Activated CD8-positive, alpha-beta T cell treated with anti-CD3 and anti-CD28 coated beads for 36 hours (primary cell): ENCODE data around the gene NEU4. TPM values are rescaled to one million over a fixed set of nuclear protein-coding genes. Genes with fewer than 3 reads are reported as not detected.

ENCODE experiments used
- ATAC-seq: fragments of 200-7000 bp; cut with Tn5 transposase; one replicate; pipeline ENCODE4 v1.10.0; 2021; ENCODE audit warnings: mild to moderate bottlenecking, moderate library complexity
- CTCF ChIA-PET: fragments of 350-600 bp; sonication (Branson Sonifier 250); formaldehyde crosslinking; loops from one replicate; lab custom pipeline; 2021; ENCODE audit warnings: antibody characterized with exemption; lab: Charles Lee
- POLR2A ChIA-PET: fragments of 350-600 bp; sonication (Branson Sonifier 250); formaldehyde crosslinking; loops from one replicate; lab custom pipeline; 2021; ENCODE audit warnings: antibody characterized with exemption; lab: Charles Lee
- DNase-seq: peaks from one replicate; pipeline ENCODE4 v3.0.0-alpha.2; 2020
- H3K27ac Mint-ChIP-seq: one replicate; pipeline ENCODE4 v1.8.0; 2021; ENCODE audit warnings: mild to moderate bottlenecking, mixed read lengths
- H3K27me3 Mint-ChIP-seq: one replicate; pipeline ENCODE4 v1.8.0; 2021; ENCODE audit warnings: mixed read lengths
- H3K36me3 Mint-ChIP-seq: one replicate; pipeline ENCODE4 v1.8.0; 2021; ENCODE audit warnings: low read depth, mixed read lengths
- H3K4me1 Mint-ChIP-seq: one replicate; pipeline ENCODE4 v1.8.0; 2021; ENCODE audit warnings: low read depth, mixed read lengths
- H3K4me3 Mint-ChIP-seq: one replicate; pipeline ENCODE4 v1.8.0; 2021; ENCODE audit warnings: mild to moderate bottlenecking, moderate library complexity, mixed read lengths
- H3K9me3 Mint-ChIP-seq: one replicate; pipeline ENCODE4 v1.8.0; 2021; ENCODE audit warnings: mixed read lengths
- CTCF ChIP-seq: fragments of 200-600 bp; IDR thresholded peaks from one replicate; pipeline ENCODE4 v1.8.0; 2022; ENCODE audit warnings: antibody characterized with exemption, mild to moderate bottlenecking
- intact Hi-C: fragments of 100-400 bp; cut with micrococcal nuclease; formaldehyde crosslinking; loops from one replicate; pipeline ENCODE4 v1.10.0; 2022
- total RNA-seq, 2 experiments: library from RNA; stranded (reverse); gene quantifications; one replicate each; pipeline ENCODE4 v1.2.3, GENCODE V29; 2021

Gene NEU4
- total RNA-seq, 2 experiments from 2014 or later, result 0.38 to 0.54 TPM

DNA sequence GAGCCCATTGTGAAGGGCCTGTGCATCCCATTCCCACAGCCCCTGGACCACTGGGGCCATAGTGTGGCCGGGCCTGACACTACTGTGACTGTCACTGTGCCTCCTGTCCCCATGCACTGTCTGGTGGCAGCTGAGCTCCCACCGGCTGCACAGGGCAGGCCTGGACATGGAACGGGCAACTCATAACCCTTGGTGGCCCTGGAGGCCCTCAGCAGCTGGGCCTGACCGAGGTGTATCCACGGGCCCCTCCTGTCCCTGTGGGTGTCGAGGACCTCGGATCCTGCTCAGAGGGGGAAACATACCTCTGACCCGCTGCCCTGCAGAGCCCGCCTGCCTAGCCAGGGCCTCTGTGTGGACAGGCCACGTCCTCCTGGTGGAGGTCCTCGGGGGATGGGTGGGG lies 40.1 kb upstream of the NEU4 start:
- H3K27me3 Mint-ChIP-seq, result no peaks in the 10 kb centered on the region
- DNase-seq, result no peak
- intact Hi-C loops, result no loop called here
- H3K4me1 Mint-ChIP-seq, result peaks cover 15% of the 10 kb centered on the region
- no peaks in the 10 kb centered on the region for H3K36me3 Mint-ChIP-seq
- no peak overlapping the region for H3K4me3 Mint-ChIP-seq
- CTCF ChIA-PET, result no interaction called here
- H3K27ac Mint-ChIP-seq, result no peak overlapping the region
- TF ChIP-seq CTCF, result no peak
- ATAC-seq, result no peak
- no peaks in the 10 kb centered on the region for H3K9me3 Mint-ChIP-seq
- POLR2A ChIA-PET, result no interaction called here

DNA sequence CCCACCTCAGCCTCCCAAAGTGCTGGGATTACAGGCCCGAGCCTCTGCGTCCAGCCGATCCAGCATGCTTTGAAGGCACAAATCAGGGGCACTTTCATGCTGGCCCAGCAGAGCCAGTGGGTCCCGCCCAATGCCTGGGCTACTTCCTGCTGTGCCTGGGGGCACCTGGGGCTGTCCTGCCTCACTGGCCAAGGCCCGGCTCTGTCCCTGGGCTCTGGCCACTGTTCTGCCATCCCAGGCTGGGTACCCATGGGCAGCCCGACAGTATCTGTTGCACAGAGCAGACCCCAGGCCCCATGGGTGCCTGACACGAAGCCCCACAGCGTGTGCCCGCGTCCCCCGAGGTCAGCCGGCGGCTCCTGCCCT lies 39.2 kb upstream of the NEU4 start:
- ATAC-seq (no peak), DNase-seq (no peak)
- Mint-ChIP-seq H3K36me3 (no peaks in the 10 kb centered on the region), H3K4me3 (no peak overlapping the region), H3K27me3 (no peaks in the 10 kb centered on the region), H3K27ac (no peak overlapping the region), H3K4me1 (peaks cover 12% of the 10 kb centered on the region), H3K9me3 (no peaks in the 10 kb centered on the region)
- intact Hi-C loops, result no loop called here
- ChIA-PET POLR2A (no interaction called here), CTCF (no interaction called here)
- no peak for TF ChIP-seq CTCF

DNA sequence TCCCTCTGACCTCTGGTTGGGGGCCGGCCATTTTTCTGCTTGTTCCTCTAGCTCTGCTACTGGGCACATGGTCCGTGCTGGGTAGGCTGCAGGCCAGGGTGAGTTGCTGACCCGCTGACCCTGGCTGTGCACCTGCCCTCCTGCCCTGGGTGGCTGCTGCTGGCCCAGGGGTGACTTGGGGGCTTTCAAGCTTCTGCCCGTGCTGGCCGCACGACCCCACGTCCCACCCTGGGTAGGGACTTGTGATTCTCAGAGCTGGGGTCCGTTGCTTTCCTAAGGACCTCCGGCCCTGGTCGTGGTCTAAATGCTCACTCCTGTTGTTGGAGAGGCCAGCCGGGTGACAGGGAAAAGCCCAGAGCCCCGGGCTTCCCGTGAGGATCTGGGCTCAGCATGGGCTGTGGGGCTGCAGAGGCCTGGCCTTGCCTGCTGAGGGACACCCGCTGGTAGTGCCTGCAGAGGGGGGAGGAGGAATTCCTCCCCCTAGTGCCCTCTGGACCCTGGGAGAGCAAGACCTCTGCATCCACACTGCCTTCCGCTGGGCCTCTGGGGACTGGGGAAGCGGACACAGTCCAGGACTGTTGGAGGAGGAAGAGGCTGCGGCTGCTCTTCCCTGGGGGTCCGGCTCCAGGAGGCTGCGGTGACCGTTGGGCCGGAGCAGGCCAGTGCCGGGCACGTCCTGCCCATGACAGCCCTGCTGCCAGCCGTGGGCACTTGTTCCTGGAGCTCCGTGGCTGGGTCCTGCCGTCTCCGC lies 38.6 kb upstream of the NEU4 start:
- ATAC-seq (no peak), DNase-seq (no peak)
- CTCF ChIA-PET, result interaction anchor here (0.9 kb wide), 1 partner anchor 89 kb away, joined by 3 read pairs; no protein-coding TSS in a partner anchor
- Mint-ChIP-seq H3K4me1 (peaks cover 12% of the 10 kb centered on the region), H3K36me3 (no peaks in the 10 kb centered on the region), H3K27me3 (no peaks in the 10 kb centered on the region), H3K9me3 (no peaks in the 10 kb centered on the region), H3K4me3 (no peak overlapping the region), H3K27ac (no peak overlapping the region)
- intact Hi-C loops, result no loop called here
- no peak for TF ChIP-seq CTCF
- POLR2A ChIA-PET, result interaction anchor here (1.9 kb wide), 1 partner anchor 8 kb away, joined by 7 read pairs; no protein-coding TSS in a partner anchor

DNA sequence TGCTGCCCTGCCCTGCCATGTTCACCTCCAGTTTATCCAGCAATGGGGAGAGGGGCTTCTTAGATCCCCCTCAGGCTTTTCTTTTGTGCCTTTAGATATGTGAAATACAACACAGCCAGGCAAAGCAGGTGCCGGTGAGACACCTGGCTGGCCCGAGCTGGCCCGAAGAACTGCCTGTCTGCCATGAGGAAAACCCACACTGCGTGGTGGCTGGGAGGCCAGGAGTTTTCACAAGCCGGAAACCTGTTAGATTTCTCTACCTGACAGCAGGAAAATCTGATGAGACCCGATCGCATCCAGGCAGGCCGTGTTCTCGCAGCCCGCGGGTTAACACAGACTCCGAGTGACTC lies 38.1 kb upstream of the NEU4 start:
- DNase-seq, result no peak
- Mint-ChIP-seq H3K4me3 (no peak overlapping the region), H3K4me1 (peaks cover 12% of the 10 kb centered on the region), H3K27me3 (no peaks in the 10 kb centered on the region), H3K27ac (peak overlapping the region; percentile 11), H3K9me3 (no peaks in the 10 kb centered on the region), H3K36me3 (no peaks in the 10 kb centered on the region)
- no peak for ATAC-seq
- no peak for TF ChIP-seq CTCF
- POLR2A ChIA-PET, result interaction anchor here (1.9 kb wide), 1 partner anchor 8 kb away, joined by 7 read pairs; no protein-coding TSS in a partner anchor
- intact Hi-C loops, result no loop called here
- CTCF ChIA-PET, result interaction anchor here (0.9 kb wide), 1 partner anchor 89 kb away, joined by 3 read pairs; no protein-coding TSS in a partner anchor

GRCh38 chr2:241771286-241772062 lies 37.5 kb upstream of the NEU4 start:
- no peak for TF ChIP-seq CTCF
- Mint-ChIP-seq H3K9me3 (no peaks in the 10 kb centered on the region), H3K4me1 (peaks cover 12% of the 10 kb centered on the region), H3K4me3 (peak overlapping the region; percentile 37), H3K27me3 (no peaks in the 10 kb centered on the region), H3K36me3 (no peaks in the 10 kb centered on the region), H3K27ac (peak overlapping the region; percentile 65)
- POLR2A ChIA-PET, result interaction anchor here (1.9 kb wide), 1 partner anchor 9 kb away, joined by 7 read pairs; no protein-coding TSS in a partner anchor
- peak; percentile 57 for ATAC-seq
- intact Hi-C loops, result no loop called here
- CTCF ChIA-PET, result interaction anchor here (0.9 kb wide), 1 partner anchor 88 kb away, joined by 3 read pairs; no protein-coding TSS in a partner anchor
- DNase-seq, result no peak
